MM.1S (cell line): ENCODE measurements around the gene MARK3.

Experiments used
- EZH2 ChIP-seq: fragments of 300-600 bp; sonication (generic); optimal IDR thresholded peaks from 2 replicates; pipeline ENCODE3; 2017; ENCODE audit warnings: low read depth, mild to moderate bottlenecking, antibody characterized with exemption, low read length, mixed read lengths
- EZH2phosphoT487 ChIP-seq: fragments of 300-600 bp; sonication (generic); IDR thresholded peaks from 2 replicates; pipeline ENCODE4 v1.6.1; 2018; ENCODE audit warnings: antibody characterized with exemption, low read length
- TF ChIP-seq, protein P1 (sequence below): fragments of 300-600 bp; sonication (generic); IDR thresholded peaks from 2 replicates; pipeline ENCODE4 v1.5.1; 2016; ENCODE audit warnings: antibody characterized with exemption, low read length, mixed read lengths

DNA sequence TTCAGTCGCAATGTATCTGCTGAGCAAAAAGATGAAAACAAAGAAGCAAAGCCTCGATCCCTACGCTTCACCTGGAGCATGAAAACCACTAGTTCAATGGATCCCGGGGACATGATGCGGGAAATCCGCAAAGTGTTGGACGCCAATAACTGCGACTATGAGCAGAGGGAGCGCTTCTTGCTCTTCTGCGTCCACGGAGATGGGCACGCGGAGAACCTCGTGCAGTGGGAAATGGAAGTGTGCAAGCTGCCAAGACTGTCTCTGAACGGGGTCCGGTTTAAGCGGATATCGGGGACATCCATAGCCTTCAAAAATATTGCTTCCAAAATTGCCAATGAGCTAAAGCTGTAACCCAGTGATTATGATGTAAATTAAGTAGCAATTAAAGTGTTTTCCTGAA is 117.7 kb downstream of the MARK3 start:
- TF ChIP-seq, protein P1, sequence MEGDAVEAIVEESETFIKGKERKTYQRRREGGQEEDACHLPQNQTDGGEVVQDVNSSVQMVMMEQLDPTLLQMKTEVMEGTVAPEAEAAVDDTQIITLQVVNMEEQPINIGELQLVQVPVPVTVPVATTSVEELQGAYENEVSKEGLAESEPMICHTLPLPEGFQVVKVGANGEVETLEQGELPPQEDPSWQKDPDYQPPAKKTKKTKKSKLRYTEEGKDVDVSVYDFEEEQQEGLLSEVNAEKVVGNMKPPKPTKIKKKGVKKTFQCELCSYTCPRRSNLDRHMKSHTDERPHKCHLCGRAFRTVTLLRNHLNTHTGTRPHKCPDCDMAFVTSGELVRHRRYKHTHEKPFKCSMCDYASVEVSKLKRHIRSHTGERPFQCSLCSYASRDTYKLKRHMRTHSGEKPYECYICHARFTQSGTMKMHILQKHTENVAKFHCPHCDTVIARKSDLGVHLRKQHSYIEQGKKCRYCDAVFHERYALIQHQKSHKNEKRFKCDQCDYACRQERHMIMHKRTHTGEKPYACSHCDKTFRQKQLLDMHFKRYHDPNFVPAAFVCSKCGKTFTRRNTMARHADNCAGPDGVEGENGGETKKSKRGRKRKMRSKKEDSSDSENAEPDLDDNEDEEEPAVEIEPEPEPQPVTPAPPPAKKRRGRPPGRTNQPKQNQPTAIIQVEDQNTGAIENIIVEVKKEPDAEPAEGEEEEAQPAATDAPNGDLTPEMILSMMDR, result no peak
- TF ChIP-seq EZH2, result no peak
- no peak for TF ChIP-seq EZH2phosphoT487
